ENCODE data around the gene FAM120A.

FAM120A gene

DNA sequence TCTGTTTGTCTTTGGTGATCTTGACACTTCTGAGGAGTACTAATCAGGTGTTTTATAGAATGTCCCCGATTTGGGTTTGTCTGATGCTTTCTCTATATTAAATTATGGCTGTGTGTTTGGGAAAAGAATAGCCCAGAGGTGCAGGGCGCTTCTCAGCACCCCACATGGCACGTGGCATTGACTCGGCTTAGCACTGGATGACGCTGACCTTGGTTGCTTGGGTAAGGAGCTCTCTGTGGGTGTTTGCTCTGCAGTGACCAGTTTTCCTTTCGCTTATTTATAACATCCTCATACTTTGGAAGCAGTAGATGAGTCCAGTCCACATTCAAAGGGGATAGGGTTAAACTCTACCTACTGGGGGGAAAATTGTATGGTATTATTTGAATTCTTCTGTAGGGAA lies 14.4 kb downstream of the FAM120A start:
- DNase-seq, result no peak
- in situ Hi-C loops (cut with HindIII; ENCODE audit: low pct_ligation_motif_present, low pct_unique_long_range_greater_than_20kb, low sequenced_read_pairs), result no loop called here

GRCh38 chr9:93466416-93467061 lies 15.1 kb downstream of the FAM120A start:
- in situ Hi-C loops (cut with HindIII; ENCODE audit: low pct_ligation_motif_present, low pct_unique_long_range_greater_than_20kb, low sequenced_read_pairs), result no loop called here
- DNase-seq, result no peak

GRCh38 chr9:93467062-93467416 lies 15.6 kb downstream of the FAM120A start:
- in situ Hi-C loops (cut with HindIII; ENCODE audit: low pct_ligation_motif_present, low pct_unique_long_range_greater_than_20kb, low sequenced_read_pairs), result no loop called here
- DNase-seq, result no peak

- no peak for DNase-seq
- in situ Hi-C loops (cut with HindIII; ENCODE audit: low pct_ligation_motif_present, low pct_unique_long_range_greater_than_20kb, low sequenced_read_pairs), result no loop called here
Observed at GRCh38 chr9:93467462-93467861, 16.0 kb downstream of the FAM120A start.

DNA sequence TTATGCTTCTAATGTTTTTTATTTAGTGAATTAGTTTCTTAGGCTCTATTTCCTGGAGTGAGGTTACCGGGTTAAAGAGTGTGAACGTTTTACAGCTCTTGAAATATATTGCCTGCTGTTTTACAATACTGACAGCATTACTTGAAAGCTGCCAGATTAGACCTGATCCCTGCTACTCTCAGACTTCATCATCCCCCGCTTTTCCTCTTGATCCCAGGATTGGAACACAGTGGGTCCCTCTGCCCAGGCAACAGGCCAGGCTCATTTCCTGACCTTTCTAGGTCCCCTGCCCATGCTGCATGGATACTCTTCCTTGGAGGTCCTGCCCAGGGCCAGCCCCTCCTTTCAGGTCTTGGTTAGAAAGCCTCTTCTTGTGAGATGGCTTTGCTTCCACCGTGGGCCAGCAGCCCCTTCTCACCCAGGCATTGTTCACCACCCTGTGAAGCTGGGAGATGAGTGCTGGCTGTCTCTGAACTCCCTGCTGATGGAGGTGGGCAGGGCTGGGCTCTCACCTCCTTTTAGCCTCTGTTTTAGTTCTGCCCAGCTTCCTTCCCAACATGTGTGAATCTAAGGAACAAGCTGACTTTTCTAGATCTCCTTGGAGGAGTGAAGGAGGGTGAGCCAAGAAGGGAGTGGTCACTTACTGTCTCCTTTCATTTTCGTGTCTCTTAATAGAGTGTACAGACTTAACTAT lies 17.4 kb downstream of the FAM120A start:
- in situ Hi-C loops (cut with HindIII; ENCODE audit: low pct_ligation_motif_present, low pct_unique_long_range_greater_than_20kb, low sequenced_read_pairs), result no loop called here

DNA sequence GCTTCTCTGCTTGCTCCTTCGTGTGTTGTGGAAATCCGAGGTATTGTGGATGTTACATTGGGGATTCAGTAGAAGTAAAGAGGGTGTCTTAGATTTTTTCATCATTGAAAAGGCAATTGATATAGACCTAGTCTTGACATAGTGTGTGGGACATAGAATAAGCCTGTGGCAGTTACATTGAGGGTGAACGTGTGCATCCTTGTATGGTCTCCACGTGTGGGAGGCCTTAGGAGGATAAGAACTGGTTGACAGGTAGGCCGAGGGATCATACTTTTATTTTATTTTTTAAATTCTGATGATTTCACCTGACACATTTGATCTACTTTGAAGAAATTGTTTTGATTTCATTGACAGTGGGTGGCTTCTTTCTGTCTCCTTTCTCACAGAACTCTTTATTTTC lies 18.9 kb downstream of the FAM120A start:
- in situ Hi-C loops (cut with HindIII; ENCODE audit: low pct_ligation_motif_present, low pct_unique_long_range_greater_than_20kb, low sequenced_read_pairs), result no loop called here
- DNase-seq, result no peak

More for the DNA sequence above, 17.4 kb downstream of the FAM120A start:
- no peak for DNase-seq

- no peak for DNase-seq
- in situ Hi-C loops (cut with HindIII; ENCODE audit: low pct_ligation_motif_present, low pct_unique_long_range_greater_than_20kb, low sequenced_read_pairs), result no loop called here
Observed at GRCh38 chr9:93471124-93471523, 19.6 kb downstream of the FAM120A start.

GRCh38 chr9:93473411-93473810 lies 21.9 kb downstream of the FAM120A start:
- DNase-seq, result no peak
- in situ Hi-C loops (cut with HindIII; ENCODE audit: low pct_ligation_motif_present, low pct_unique_long_range_greater_than_20kb, low sequenced_read_pairs), result no loop called here

GRCh38 chr9:93475108-93475507 lies 23.6 kb downstream of the FAM120A start:
- DNase-seq, result no peak
- in situ Hi-C loops (cut with HindIII; ENCODE audit: low pct_ligation_motif_present, low pct_unique_long_range_greater_than_20kb, low sequenced_read_pairs), result no loop called here

DNA sequence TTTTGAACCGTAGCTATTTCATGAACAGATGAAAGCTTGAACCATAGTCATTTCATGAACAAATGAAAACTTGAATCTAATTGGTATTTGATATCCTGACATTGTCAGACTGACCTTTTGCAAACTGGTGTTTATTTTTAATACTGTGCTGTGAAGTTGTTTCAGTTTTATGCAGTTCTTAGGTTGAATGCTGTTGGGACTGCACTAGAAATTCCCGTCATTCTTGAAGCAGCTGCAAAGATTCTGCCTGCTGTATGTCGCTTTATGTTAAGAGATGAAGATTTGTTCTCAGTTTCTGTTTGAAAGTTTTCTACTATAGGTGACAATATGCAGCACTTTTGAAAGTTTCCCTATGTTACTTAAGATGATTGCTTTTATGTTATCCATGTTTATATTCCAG lies 24.4 kb downstream of the FAM120A start:
- DNase-seq, result no peak
- in situ Hi-C loops (cut with HindIII; ENCODE audit: low pct_ligation_motif_present, low pct_unique_long_range_greater_than_20kb, low sequenced_read_pairs), result no loop called here

DNA sequence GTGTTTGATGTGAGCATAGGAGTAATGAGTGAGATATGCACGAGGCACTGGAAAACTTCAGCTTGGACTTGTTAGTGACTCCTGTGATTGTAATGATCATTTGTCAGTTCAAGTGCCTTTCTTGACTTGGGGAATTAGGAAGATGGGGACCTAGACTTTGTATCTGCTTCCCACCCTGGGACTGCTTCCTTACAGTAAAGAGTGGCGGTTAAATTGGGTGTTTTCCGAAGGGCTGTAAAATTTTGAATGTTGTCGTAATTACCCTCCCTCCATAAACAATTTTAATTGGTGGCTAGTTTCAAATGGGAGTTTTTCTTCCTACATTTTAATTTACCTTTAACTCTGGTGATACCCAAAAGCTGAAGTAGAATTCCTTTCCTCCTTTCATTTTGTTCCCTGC lies 25.4 kb downstream of the FAM120A start:
- in situ Hi-C loops (cut with HindIII; ENCODE audit: low pct_ligation_motif_present, low pct_unique_long_range_greater_than_20kb, low sequenced_read_pairs), result no loop called here
- DNase-seq, result no peak

GRCh38 chr9:93477397-93477796 lies 25.9 kb downstream of the FAM120A start:
- DNase-seq, result no peak
- in situ Hi-C loops (cut with HindIII; ENCODE audit: low pct_ligation_motif_present, low pct_unique_long_range_greater_than_20kb, low sequenced_read_pairs), result no loop called here

DNA sequence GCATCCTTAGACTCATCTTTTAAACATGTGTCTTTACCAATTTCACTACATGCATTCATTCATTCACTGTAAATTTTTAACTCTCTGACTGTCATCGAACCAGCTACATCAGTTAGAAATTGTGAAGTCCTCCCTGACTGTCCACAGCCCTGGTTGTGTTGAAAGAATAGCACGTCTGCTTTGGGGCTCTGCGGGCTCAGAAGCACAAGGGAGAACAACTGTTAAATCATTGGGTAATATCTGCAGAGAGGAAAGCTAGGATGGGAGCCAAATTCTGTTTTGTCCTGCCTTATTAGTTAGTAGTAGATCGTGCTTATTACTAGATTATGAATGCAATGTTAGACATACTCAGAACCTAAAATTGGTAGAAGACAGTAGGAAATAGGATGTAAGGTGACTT lies 28.2 kb downstream of the FAM120A start:
- in situ Hi-C loops (cut with HindIII; ENCODE audit: low pct_ligation_motif_present, low pct_unique_long_range_greater_than_20kb, low sequenced_read_pairs), result no loop called here

GRCh38 chr9:93480262-93480661 lies 28.8 kb downstream of the FAM120A start:
- no peak for DNase-seq
- in situ Hi-C loops (cut with HindIII; ENCODE audit: low pct_ligation_motif_present, low pct_unique_long_range_greater_than_20kb, low sequenced_read_pairs), result no loop called here

More for the DNA sequence above, 28.2 kb downstream of the FAM120A start:
- DNase-seq, result no peak

DNA sequence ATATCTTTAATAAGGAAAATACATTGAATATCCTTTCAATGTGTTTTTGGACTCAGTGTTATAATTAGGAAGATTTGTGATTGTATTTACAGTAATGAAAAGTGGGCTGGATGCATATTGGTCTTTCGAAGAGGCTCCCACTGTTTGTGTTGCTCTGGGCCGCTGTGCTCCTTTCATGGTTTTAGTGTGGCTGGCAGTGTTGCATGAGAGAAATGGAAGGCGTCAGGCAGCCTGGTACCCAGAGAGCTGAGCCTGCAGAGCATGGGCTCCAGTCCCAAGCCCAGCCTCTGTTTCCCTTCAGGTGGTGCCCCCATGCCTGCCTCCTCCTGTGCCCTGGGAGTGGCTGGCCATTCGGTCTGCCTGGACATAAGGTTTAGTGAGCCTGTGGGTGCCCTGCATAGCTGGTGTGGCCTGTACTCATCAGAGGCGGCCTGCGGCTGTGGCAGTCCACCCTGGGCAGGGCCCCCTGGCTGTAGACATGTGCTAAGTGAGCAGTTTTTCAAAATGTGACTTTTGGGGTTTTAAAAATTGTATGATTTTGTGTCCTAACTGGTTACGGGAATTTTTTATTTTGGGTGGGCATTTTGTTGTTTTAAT lies 29.3 kb downstream of the FAM120A start:
- in situ Hi-C loops (cut with HindIII; ENCODE audit: low pct_ligation_motif_present, low pct_unique_long_range_greater_than_20kb, low sequenced_read_pairs), result no loop called here
- DNase-seq, result no peak

- no peak for DNase-seq
- in situ Hi-C loops (cut with HindIII; ENCODE audit: low pct_ligation_motif_present, low pct_unique_long_range_greater_than_20kb, low sequenced_read_pairs), result no loop called here
Observed at GRCh38 chr9:93483497-93483896, 32.0 kb downstream of the FAM120A start.

- in situ Hi-C loops (cut with HindIII; ENCODE audit: low pct_ligation_motif_present, low pct_unique_long_range_greater_than_20kb, low sequenced_read_pairs), result no loop called here
- DNase-seq, result no peak
Observed at GRCh38 chr9:93486268-93486667, 34.8 kb downstream of the FAM120A start.

DNA sequence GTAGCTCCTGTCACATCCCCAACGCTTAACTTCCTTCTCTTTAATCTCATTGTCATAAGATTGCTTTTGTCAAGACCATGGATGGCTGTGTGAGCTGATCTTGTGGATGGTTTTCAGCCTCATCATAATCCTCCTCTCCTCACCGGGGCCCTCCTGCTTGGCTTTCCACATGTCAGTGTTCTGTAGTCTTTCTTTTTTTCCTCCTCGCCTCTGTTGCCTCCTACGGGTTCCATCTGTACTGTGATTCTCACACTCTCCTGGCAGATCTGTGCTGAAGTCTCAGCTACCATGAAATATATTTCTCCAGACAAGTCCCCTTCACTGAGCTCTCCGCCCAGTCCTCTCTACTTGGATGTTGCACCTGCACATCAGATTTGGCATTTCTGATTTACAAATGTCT lies 36.8 kb downstream of the FAM120A start:
- in situ Hi-C loops (cut with HindIII; ENCODE audit: low pct_ligation_motif_present, low pct_unique_long_range_greater_than_20kb, low sequenced_read_pairs), result no loop called here
- no peak for DNase-seq

- in situ Hi-C loops (cut with HindIII; ENCODE audit: low pct_ligation_motif_present, low pct_unique_long_range_greater_than_20kb, low sequenced_read_pairs), result no loop called here
- DNase-seq, result no peak
Observed at GRCh38 chr9:93491593-93492232, 40.2 kb downstream of the FAM120A start.

- in situ Hi-C loops (cut with HindIII; ENCODE audit: low pct_ligation_motif_present, low pct_unique_long_range_greater_than_20kb, low sequenced_read_pairs), result no loop called here
- DNase-seq, result no peak
Observed at GRCh38 chr9:93492327-93492726, 40.8 kb downstream of the FAM120A start.

All from ACHN (cell line).